ENCODE measurements around the gene COQ10A. TPM values are rescaled to one million over a fixed set of nuclear protein-coding genes. Genes with fewer than 3 reads are reported as not detected.

COQ10A gene
- total and polyA plus RNA-seq, 4 donors: 3.2 to 40.7 (median 15.5) TPM

GRCh38 chr12:56253091-56253490, 13.7 kb upstream of the COQ10A start:
- no peak for DNase-seq (ENCODE audit: low spot score)
- Histone ChIP-seq H3K4me1 (ENCODE audit: control insufficient read depth in 4 of 4, insufficient read depth in 4 of 4, low read length in 3 of 4) (peaks cover 0 to 14% (median 10%) of the 10 kb centered on the region in 4 donors), H3K9ac (ENCODE audit: low read depth in 1 of 2, low read length in 2 of 2) (no peak overlapping the region), H3K9me3 (ENCODE audit: control insufficient read depth in 4 of 4, low read length in 3 of 4) (no peaks in the 10 kb centered on the region), H3K4me3 (ENCODE audit: low read depth in 1 of 3, low read length in 3 of 3) (no peak overlapping the region), H3K27ac (ENCODE audit: low read depth in 1 of 2, low read length in 2 of 2) (no peak overlapping the region), H3K27me3 (ENCODE audit: control insufficient read depth in 4 of 4, insufficient read depth in 4 of 4, low read length in 3 of 4) (no peaks in the 10 kb centered on the region), H3K36me3 (ENCODE audit: control insufficient read depth in 4 of 4, insufficient read depth in 3 of 4, low read depth in 1 of 4, low read length in 3 of 4) (peaks cover 12 to 55% (median 38%) of the 10 kb centered on the region in 4 donors)
- TF ChIP-seq RXRA (IDR thresholded peaks at IDR 0.05) (no peak), FOXA2 (IDR thresholded peaks at IDR 0.05) (no peak), REST (IDR thresholded peaks at IDR 0.05) (no peak), ATF3 (IDR thresholded peaks at IDR 0.05) (no peak)
- WGBS: 98% methylated on average over 11 of the region's 11 CpGs

- 92% methylated on average over 7 of the region's 7 CpGs for WGBS
- no peak for DNase-seq (ENCODE audit: low spot score)
These were observed 11.1 kb upstream of the COQ10A start for GRCh38 chr12:56255671-56256070.

More at GRCh38 chr12:56255671-56256070, 11.1 kb upstream of the COQ10A start:
- peaks cover 1 to 20% (median 15%) of the 10 kb centered on the region in 4 donors for H3K4me1 ChIP-seq (ENCODE audit: control insufficient read depth in 4 of 4, insufficient read depth in 4 of 4, low read length in 3 of 4)
- peaks cover 8 to 40% (median 25%) of the 10 kb centered on the region in 4 donors for H3K36me3 ChIP-seq (ENCODE audit: control insufficient read depth in 4 of 4, insufficient read depth in 3 of 4, low read depth in 1 of 4, low read length in 3 of 4)
- H3K27me3 ChIP-seq (ENCODE audit: control insufficient read depth in 4 of 4, insufficient read depth in 4 of 4, low read length in 3 of 4): no peaks in the 10 kb centered on the region
- no peak overlapping the region for H3K9ac ChIP-seq (ENCODE audit: low read depth in 1 of 2, low read length in 2 of 2)
- H3K9me3 ChIP-seq (ENCODE audit: control insufficient read depth in 4 of 4, low read length in 3 of 4): no peaks in the 10 kb centered on the region
- TF ChIP-seq RAD21 (IDR thresholded peaks at IDR 0.05): no peak
- no peak for TF ChIP-seq SP1 (IDR thresholded peaks at IDR 0.05)
- no peak for TF ChIP-seq NR2F2 (IDR thresholded peaks at IDR 0.05)
- TF ChIP-seq EGR1 (IDR thresholded peaks at IDR 0.05; ENCODE audit: low read depth in 2 of 2): no peak
- TF ChIP-seq YY1 (IDR thresholded peaks at IDR 0.05): no peak
- TF ChIP-seq FOXA2 (IDR thresholded peaks at IDR 0.05): no peak
- no peak for TF ChIP-seq HNF4G (IDR thresholded peaks at IDR 0.05)
- TF ChIP-seq HNF4A (conservative IDR thresholded peaks at IDR 0.05): no peak
- TF ChIP-seq ZBTB33 (IDR thresholded peaks at IDR 0.05): no peak
- no peak for TF ChIP-seq GABPA (IDR thresholded peaks at IDR 0.05 in 1 of 2, conservative IDR thresholded peaks at IDR 0.05 in 1 of 2)
- TF ChIP-seq TAF1 (conservative IDR thresholded peaks at IDR 0.05): no peak
- no peak for TF ChIP-seq REST (IDR thresholded peaks at IDR 0.05)
- TF ChIP-seq RXRA (IDR thresholded peaks at IDR 0.05): no peak
- TF ChIP-seq JUND (IDR thresholded peaks at IDR 0.05): no peak
- no peak overlapping the region for H3K4me3 ChIP-seq (ENCODE audit: low read depth in 1 of 3, low read length in 3 of 3)
- no peak overlapping the region for H3K27ac ChIP-seq (ENCODE audit: low read depth in 1 of 2, low read length in 2 of 2)
